HCT116 (cell line): ENCODE data around the gene POU2AF2. TPM values are rescaled to one million over a fixed set of nuclear protein-coding genes. Genes with fewer than 3 reads are reported as not detected.

ENCODE experiments used
- ATAC-seq: fragments of 200-7000 bp; cut with Tn5 transposase; 2 replicates; pipeline ENCODE4 v1.9.1; 2020; ENCODE audit warnings: mild to moderate bottlenecking, moderate library complexity
- BruUV-seq: library from RNA; stranded (reverse); fragments of 400-500 nt; replicated peaks from 2 replicates; lab custom pipeline; 2021; lab: Mats Ljungman, UMichigan
- CTCF ChIA-PET: fragments of 300-600 bp; sonication (Branson Sonifier 250); formaldehyde crosslinking; loops from one replicate; lab custom pipeline; 2021; ENCODE audit warnings: antibody characterized with exemption; lab: Charles Lee
- POLR2A ChIA-PET: fragments of 300-600, 350-600 bp; sonication (Branson Sonifier 250); formaldehyde crosslinking; loops from one replicate; lab custom pipeline; 2021; ENCODE audit warnings: antibody characterized with exemption; lab: Charles Lee
- RAD21 ChIA-PET, 2 experiments: fragments of 300-600 bp; sonication (Branson Sonifier 250); formaldehyde crosslinking; loops; one replicate each; lab custom pipeline; 2023; ENCODE audit warnings: low total read pairs in 2 of 2; ENCODE audit not compliant: uncharacterized antibody in 2 of 2, unreplicated experiment in 2 of 2, low non-redundant PET in 1 of 2; lab: Charles Lee
- DNase-seq: peaks from one replicate; pipeline ENCODE4 v3.0.0-alpha.2; 2010; ENCODE audit warnings: low read depth, low spot score
- H2AFZ ChIP-seq: fragments of 200-600 bp; shearing (Covaris generic), sonication (generic); 2 replicates; pipeline ENCODE4 v1.6.1; 2017; ENCODE audit warnings: low read depth, mixed run types, mixed read lengths, antibody characterized with exemption, low read length; ENCODE audit not compliant: poor library complexity, severe bottlenecking
- H3K27ac ChIP-seq: 2 replicates; pipeline ENCODE4 v1.5.1; 2012; ENCODE audit warnings: low read depth, low read length
- H3K27me3 ChIP-seq: fragments of 200-600 bp; sonication (generic); 2 replicates; pipeline ENCODE4 v1.6.1; 2016; ENCODE audit warnings: mixed run types, low read length, mixed read lengths; ENCODE audit not compliant: insufficient read depth
- H3K36me3 ChIP-seq, 2 experiments: fragments of 200-500 bp in 1 of 2; fragments of 200-600 bp in 1 of 2; sonication (Bioruptor generic) in 1 of 2; sonication (generic) in 1 of 2; 2 replicates each; pipeline versions ENCODE4 v1.5.1 to v1.6.1; 2014 to 2016; ENCODE audit warnings: low read length in 2 of 2, inconsistent platforms in 1 of 2, mixed read lengths in 1 of 2, mixed run types in 1 of 2; ENCODE audit not compliant: insufficient read depth in 2 of 2, control insufficient read depth in 1 of 2
- H3K4me1 ChIP-seq, 2 experiments: fragments of 200-600 bp in 1 of 2; sonication (generic) in 1 of 2; 2 replicates each; pipeline versions ENCODE4 v1.5.1 to v1.6.1; 2012 to 2017; ENCODE audit warnings: low read length in 2 of 2, inconsistent platforms in 1 of 2, mild to moderate bottlenecking in 1 of 2, mixed read lengths in 1 of 2, mixed run types in 1 of 2, moderate library complexity in 1 of 2; ENCODE audit not compliant: insufficient read depth in 2 of 2, control insufficient read depth in 1 of 2
- H3K4me2 ChIP-seq: fragments of 200-600 bp; sonication (generic); 2 replicates; pipeline ENCODE4 v1.6.1; 2017; ENCODE audit warnings: mixed run types, low read length, mixed read lengths
- H3K4me3 ChIP-seq, 2 experiments: fragments of 200-600 bp in 1 of 2; sonication (generic) in 1 of 2; replicated peaks in 1 of 2; 2 replicates each; pipeline ENCODE4 v1.5.1; 2011 to 2016; ENCODE audit warnings: low read length in 2 of 2, control low read depth in 1 of 2, low read depth in 1 of 2, mild to moderate bottlenecking in 1 of 2, mixed read lengths in 1 of 2, mixed run types in 1 of 2
- H3K79me2 ChIP-seq: fragments of 200-600 bp; sonication (generic); 2 replicates; pipeline ENCODE4 v1.6.1; 2017; ENCODE audit warnings: mild to moderate bottlenecking, mixed run types, low read length, moderate library complexity, mixed read lengths; ENCODE audit not compliant: insufficient read depth
- H3K9ac ChIP-seq: fragments of 200-600 bp; sonication (generic); 2 replicates; pipeline ENCODE4 v1.6.1; 2016; ENCODE audit warnings: low read length, mixed read lengths
- H3K9me2 ChIP-seq: fragments of 200-600 bp; sonication (generic), shearing (Covaris generic); 2 replicates; pipeline ENCODE4 v1.6.1; 2017; ENCODE audit warnings: mixed run types, mild to moderate bottlenecking, moderate library complexity; ENCODE audit not compliant: insufficient read depth
- H3K9me3 ChIP-seq, 2 experiments: fragments of 200-500 bp in 1 of 2; fragments of 200-600 bp in 1 of 2; sonication (Bioruptor generic) in 1 of 2; sonication (generic) in 1 of 2; 2 replicates each; pipeline ENCODE4 v1.6.1; 2014 to 2017; ENCODE audit warnings: low read length in 2 of 2, mixed read lengths in 2 of 2, inconsistent platforms in 1 of 2, low read depth in 1 of 2, mild to moderate bottlenecking in 1 of 2, mixed run types in 1 of 2, moderate library complexity in 1 of 2; ENCODE audit not compliant: control insufficient read depth in 1 of 2, insufficient read depth in 1 of 2
- H4K20me1 ChIP-seq: fragments of 200-600 bp; sonication (generic), shearing (Covaris generic); 2 replicates; pipeline ENCODE4 v1.6.1; 2017; ENCODE audit warnings: mixed run types, mild to moderate bottlenecking, moderate library complexity; ENCODE audit not compliant: insufficient read depth
- ATF3 ChIP-seq: IDR thresholded peaks from 2 replicates; pipeline ENCODE4 v1.6.1; 2012
- CBX3 ChIP-seq: IDR thresholded peaks from 2 replicates; pipeline ENCODE4 v1.6.1; 2012; ENCODE audit warnings: low read depth
- CEBPB ChIP-seq: IDR thresholded peaks from 2 replicates; pipeline ENCODE4 v1.6.1; 2012; ENCODE audit warnings: low read depth
- CTCF ChIP-seq, 3 experiments: fragments of 200-600 bp in 1 of 3; sonication (generic) in 1 of 3; IDR thresholded peaks in 2 of 3; conservative IDR thresholded peaks in 1 of 3; 2 replicates each; pipeline ENCODE4 v1.5.1; 2012 to 2017; ENCODE audit warnings: low read depth in 2 of 3, low read length in 2 of 3, antibody characterized with exemption in 1 of 3, borderline replicate concordance in 1 of 3, control low read depth in 1 of 3, mild to moderate bottlenecking in 1 of 3, mixed read lengths in 1 of 3, mixed run types in 1 of 3, moderate library complexity in 1 of 3; ENCODE audit not compliant: insufficient read depth in 1 of 3
- ELF1 ChIP-seq: IDR thresholded peaks from 2 replicates; pipeline ENCODE4 v1.6.1; 2012; ENCODE audit warnings: low read depth, borderline replicate concordance
- EZH2 ChIP-seq: fragments of 200-600 bp; sonication (generic); IDR thresholded peaks from 2 replicates; pipeline ENCODE4 v1.6.1; 2017; ENCODE audit warnings: antibody characterized with exemption, mixed run types
- EZH2phosphoT487 ChIP-seq: fragments of 200-600 bp; IDR thresholded peaks from 2 replicates; pipeline ENCODE4 v1.6.1; 2018; ENCODE audit warnings: antibody characterized with exemption, borderline replicate concordance
- FOSL1 ChIP-seq: IDR thresholded peaks from 2 replicates; pipeline ENCODE4 v1.6.1; 2012; ENCODE audit warnings: low read depth
- MAX ChIP-seq: IDR thresholded peaks from 2 replicates; pipeline ENCODE4 v1.6.1; 2012
- POLR2A ChIP-seq: IDR thresholded peaks from 2 replicates; pipeline ENCODE4 v1.7.0; 2011; ENCODE audit warnings: borderline replicate concordance; ENCODE audit not compliant: insufficient read depth, insufficient read length; ENCODE audit errors: extremely low read depth
- POLR2AphosphoS5 ChIP-seq: IDR thresholded peaks from 2 replicates; pipeline ENCODE4 v1.6.1; 2011; ENCODE audit warnings: mild to moderate bottlenecking, low read depth, low read length, moderate library complexity
- REST ChIP-seq: IDR thresholded peaks from 2 replicates; pipeline ENCODE4 v1.6.1; 2012; ENCODE audit warnings: low read depth
- SIN3A ChIP-seq: IDR thresholded peaks from 2 replicates; pipeline ENCODE4 v1.6.1; 2012; ENCODE audit warnings: low read depth
- SP1 ChIP-seq: IDR thresholded peaks from 2 replicates; pipeline ENCODE4 v1.6.1; 2012; ENCODE audit warnings: low read depth
- SRF ChIP-seq: IDR thresholded peaks from 2 replicates; pipeline ENCODE4 v1.6.1; 2012; ENCODE audit warnings: low read depth
- TCF7L2 ChIP-seq: IDR thresholded peaks from 2 replicates; pipeline ENCODE4 v1.7.0; 2011; ENCODE audit warnings: borderline replicate concordance, inconsistent platforms; ENCODE audit not compliant: insufficient read depth, insufficient read length; ENCODE audit errors: extremely low read depth
- YY1 ChIP-seq: IDR thresholded peaks from 2 replicates; pipeline ENCODE4 v1.6.1; 2011; ENCODE audit warnings: low read length, low read depth, moderate library complexity, mild to moderate bottlenecking; ENCODE audit not compliant: insufficient replicate concordance; ENCODE audit errors: extremely low read depth
- ZBTB33 ChIP-seq: IDR thresholded peaks from 2 replicates; pipeline ENCODE4 v1.6.1; 2011; ENCODE audit warnings: mild to moderate bottlenecking, low read length, moderate library complexity; ENCODE audit not compliant: insufficient replicate concordance; ENCODE audit errors: extremely low read depth
- ZFX ChIP-seq: fragments of 450-650 bp; IDR thresholded peaks from 2 replicates; pipeline ENCODE4 v1.6.1; 2017
- ZNF274 ChIP-seq: fragments of 200-500 bp; sonication (Bioruptor generic); IDR thresholded peaks from 2 replicates; pipeline ENCODE4 v1.6.1; 2014; ENCODE audit warnings: mild to moderate bottlenecking, low read depth, low read length, inconsistent platforms
- intact Hi-C: fragments of 100-400 bp; cut with micrococcal nuclease; formaldehyde crosslinking; loops from 2 replicates; pipeline ENCODE4 v1.10.0; 2022
- total RNA-seq: library from RNA; stranded (reverse); gene quantifications from one replicate; pipeline ENCODE4 v1.2.1, GENCODE V29; 2021; ENCODE audit not compliant: unreplicated experiment

Gene POU2AF2
- total RNA-seq, 1 experiment from 2014 or later = not detected

- H2AFZ ChIP-seq = no peak overlapping the region
- no peak overlapping the region for H3K9ac ChIP-seq
- ATAC-seq (no peak), DNase-seq (no peak)
- H3K79me2 ChIP-seq = no peaks in the 10 kb centered on the region
- ChIA-PET POLR2A (no interaction called here), CTCF (no interaction called here), RAD21 (no interaction called here)
- no TSS peak for BruUV-seq
- no peaks in the 10 kb centered on the region for H3K36me3 ChIP-seq
- no peaks in the 10 kb centered on the region for H3K9me3 ChIP-seq
- H3K4me1 ChIP-seq = no peaks in the 10 kb centered on the region
- TF ChIP-seq MAX (no peak), ELF1 (no peak), CBX3 (no peak), POLR2A (no peak), ZNF274 (no peak), POLR2AphosphoS5 (no peak), SIN3A (no peak), YY1 (no peak), SP1 (no peak), SRF (no peak), FOSL1 (no peak), CTCF (IDR thresholded peaks at IDR 0.05 in 2 of 3, conservative IDR thresholded peaks at IDR 0.05 in 1 of 3; ENCODE audit: borderline replicate concordance in 1 of 3, insufficient read depth in 1 of 3, low read depth in 2 of 3, low read length in 2 of 3) (no peak), ZBTB33 (no peak), ZFX (no peak), EZH2 (no peak), ATF3 (no peak), TCF7L2 (no peak), EZH2phosphoT487 (no peak), REST (no peak), CEBPB (no peak)
- H3K9me2 ChIP-seq = no peaks in the 10 kb centered on the region
- no peaks in the 10 kb centered on the region for H4K20me1 ChIP-seq
- intact Hi-C loops = no loop called here
- peaks cover 60% of the 10 kb centered on the region for H3K27me3 ChIP-seq
- H3K27ac ChIP-seq = no peak overlapping the region
- H3K4me2 ChIP-seq = no peak overlapping the region
- no peak overlapping the region for H3K4me3 ChIP-seq
These were observed 14.4 kb downstream of the POU2AF2 start for GRCh38 chr11:111259896-111260295.
